H1 (cell line): Measurements from ENCODE around the gene KRT14. TPM values are rescaled to one million over a fixed set of nuclear protein-coding genes. Genes with fewer than 3 reads are reported as not detected.

Source experiments
- CTCF ChIA-PET: fragments of 300-600 bp; sonication (Branson Sonifier 250); formaldehyde crosslinking; loops from one replicate; lab custom pipeline; 2021; ENCODE audit not compliant: partially characterized antibody; lab: Charles Lee
- POLR2A ChIA-PET: fragments of 300-600 bp; sonication (Branson Sonifier 250); formaldehyde crosslinking; loops from one replicate; lab custom pipeline; 2021; ENCODE audit warnings: inconsistent platforms; ENCODE audit not compliant: partially characterized antibody; lab: Charles Lee
- DNase-seq, 2 experiments: peaks; one replicate each; pipeline versions ENCODE4 v3.0.0 to v3.0.0-alpha.2; 2010 to 2022; ENCODE audit warnings: low spot score in 2 of 2, low read depth in 1 of 2, mixed read lengths in 1 of 2
- FAIRE-seq: peaks from 2 replicates; lab custom pipeline; 2011; peaks lifted over from hg19 to GRCh38; lab: Jason Lieb, UNC
- H2AFZ ChIP-seq: 2 replicates; pipeline ENCODE4 v1.8.1; 2012; ENCODE audit warnings: low read length, inconsistent platforms
- H2AK5ac ChIP-seq: 2 replicates; pipeline ENCODE4 v1.6.1; 2013; ENCODE audit warnings: low read depth, low read length
- H2BK120ac ChIP-seq: replicated peaks from 2 replicates; pipeline ENCODE3; 2013; ENCODE audit warnings: low read depth, low read length, inconsistent platforms
- H2BK12ac ChIP-seq: 2 replicates; pipeline ENCODE4 v1.6.1; 2013; ENCODE audit warnings: low read depth, low read length
- H2BK15ac ChIP-seq: 2 replicates; pipeline ENCODE4 v1.6.1; 2013; ENCODE audit warnings: low read length
- H2BK20ac ChIP-seq: 2 replicates; pipeline ENCODE4 v1.6.1; 2013; ENCODE audit warnings: low read length
- H2BK5ac ChIP-seq: 2 replicates; pipeline ENCODE4 v1.6.1; 2013; ENCODE audit warnings: low read depth, low read length
- H3K14ac ChIP-seq: 2 replicates; pipeline ENCODE4 v1.6.1; 2013; ENCODE audit warnings: inconsistent platforms; ENCODE audit not compliant: insufficient read length
- H3K18ac ChIP-seq: 2 replicates; pipeline ENCODE4 v1.6.1; 2013; ENCODE audit warnings: low read length; ENCODE audit errors: extremely low read depth
- H3K23ac ChIP-seq: 2 replicates; pipeline ENCODE4 v1.6.1; 2013; ENCODE audit warnings: inconsistent platforms; ENCODE audit not compliant: insufficient read length
- H3K23me2 ChIP-seq: 2 replicates; pipeline ENCODE4 v1.6.1; 2013; ENCODE audit warnings: low read depth, low read length
- H3K27ac ChIP-seq: 2 replicates; pipeline ENCODE4 v1.6.1; 2011; ENCODE audit warnings: low read depth, low read length, inconsistent platforms
- H3K27me3 ChIP-seq, 4 experiments: replicated peaks in 1 of 4; 1 replicate in 1 of 4; 2 replicates in 3 of 4; pipeline versions ENCODE4 v1.6.1 to v1.8.1; 2011 to 2013; ENCODE audit warnings: low read length in 3 of 4, mild to moderate bottlenecking in 3 of 4, inconsistent platforms in 2 of 4, mixed read lengths in 2 of 4, moderate library complexity in 1 of 4; ENCODE audit not compliant: control insufficient read depth in 3 of 4, insufficient read depth in 3 of 4; ENCODE audit errors: extremely low read depth in 1 of 4
- H3K36me3 ChIP-seq, 4 experiments: 2 replicates each; pipeline versions ENCODE4 v1.6.1 to v1.8.1; 2011 to 2013; ENCODE audit warnings: mild to moderate bottlenecking in 4 of 4, low read length in 3 of 4, moderate library complexity in 2 of 4, control low read depth in 1 of 4, inconsistent platforms in 1 of 4; ENCODE audit not compliant: insufficient read depth in 4 of 4, control insufficient read depth in 2 of 4
- H3K4ac ChIP-seq: replicated peaks from 2 replicates; pipeline ENCODE3; 2013; ENCODE audit warnings: low read length, low read depth, mixed read lengths, inconsistent platforms; ENCODE audit not compliant: insufficient read length
- H3K4me1 ChIP-seq, 4 experiments: replicated peaks in 1 of 4; 1 replicate in 1 of 4; 2 replicates in 3 of 4; pipeline versions ENCODE4 v1.6.1 to v1.8.1; 2011 to 2013; ENCODE audit warnings: low read length in 3 of 4, inconsistent platforms in 2 of 4, mixed read lengths in 1 of 4; ENCODE audit not compliant: insufficient read depth in 4 of 4, control insufficient read depth in 3 of 4
- H3K4me2 ChIP-seq, 2 experiments: 2 replicates each; pipeline versions ENCODE4 v1.6.1 to v1.8.1; 2011 to 2013; ENCODE audit warnings: low read depth in 2 of 2, low read length in 2 of 2, control low read depth in 1 of 2, inconsistent platforms in 1 of 2, mild to moderate bottlenecking in 1 of 2; ENCODE audit not compliant: insufficient read depth in 1 of 2
- H3K4me3 ChIP-seq, 4 experiments: fragments of 200-600, 300-600 bp in 1 of 4; sonication (generic), shearing (Covaris generic), sonication (Bioruptor Twin) in 1 of 4; 2 replicates each; pipeline versions ENCODE4 v1.5.1 to v1.8.1; 2011 to 2016; ENCODE audit warnings: low read length in 4 of 4, low read depth in 3 of 4, control low read depth in 2 of 4, inconsistent platforms in 2 of 4, mild to moderate bottlenecking in 2 of 4, mixed read lengths in 1 of 4, moderate library complexity in 1 of 4; ENCODE audit not compliant: insufficient read depth in 2 of 4; ENCODE audit errors: extremely low read depth in 1 of 4
- H3K56ac ChIP-seq: replicated peaks from 2 replicates; pipeline ENCODE3; 2013; ENCODE audit warnings: low read depth, mild to moderate bottlenecking, mixed read lengths, low read length, inconsistent platforms; ENCODE audit not compliant: insufficient read length
- H3K79me1 ChIP-seq: 2 replicates; pipeline ENCODE4 v1.6.1; 2013; ENCODE audit warnings: low read depth, low read length, control low read depth
- H3K79me2 ChIP-seq, 2 experiments: 2 replicates each; pipeline versions ENCODE4 v1.6.1 to v1.8.1; 2012 to 2013; ENCODE audit warnings: low read length in 2 of 2, mild to moderate bottlenecking in 2 of 2, inconsistent platforms in 1 of 2; ENCODE audit not compliant: insufficient read depth in 2 of 2, control insufficient read depth in 1 of 2
- H3K9ac ChIP-seq, 4 experiments: replicated peaks in 1 of 4; 1 replicate in 1 of 4; 2 replicates in 3 of 4; pipeline versions ENCODE4 v1.6.1 to v1.8.1; 2011 to 2013; ENCODE audit warnings: low read depth in 3 of 4, low read length in 3 of 4, control low read depth in 2 of 4, mild to moderate bottlenecking in 2 of 4, moderate library complexity in 2 of 4, inconsistent platforms in 1 of 4; ENCODE audit errors: extremely low read depth in 1 of 4
- H3K9me3 ChIP-seq, 2 experiments: 2 replicates each; pipeline versions ENCODE4 v1.6.1 to v1.8.1; 2012 to 2013; ENCODE audit warnings: mild to moderate bottlenecking in 2 of 2, moderate library complexity in 2 of 2, control low read depth in 1 of 2, inconsistent platforms in 1 of 2, low read depth in 1 of 2, low read length in 1 of 2, mixed read lengths in 1 of 2; ENCODE audit not compliant: insufficient read depth in 2 of 2
- H4K20me1 ChIP-seq, 2 experiments: replicated peaks in 1 of 2; 2 replicates each; pipeline versions ENCODE3 to v1.8.1; 2011 to 2013; ENCODE audit warnings: inconsistent platforms in 2 of 2, low read length in 2 of 2, mild to moderate bottlenecking in 1 of 2; ENCODE audit not compliant: insufficient read depth in 2 of 2, control insufficient read depth in 1 of 2
- H4K5ac ChIP-seq: 2 replicates; pipeline ENCODE4 v1.6.1; 2013; ENCODE audit warnings: low read length, low read depth, mixed read lengths, inconsistent platforms; ENCODE audit not compliant: insufficient read length
- H4K8ac ChIP-seq: 2 replicates; pipeline ENCODE4 v1.8.0; 2013; ENCODE audit warnings: mild to moderate bottlenecking, moderate library complexity, low read length, inconsistent platforms; ENCODE audit not compliant: insufficient read depth; ENCODE audit errors: extremely low read depth
- H4K91ac ChIP-seq: replicated peaks from 2 replicates; pipeline ENCODE3; 2013; ENCODE audit warnings: low read length, mixed read lengths, inconsistent platforms; ENCODE audit not compliant: insufficient read length
- WGBS, 2 experiments: shearing (Covaris generic) in 1 of 2; methylation state at CpG; one replicate each; pipeline versions ENCODE4 v1.1.6 to v1.1.7; 2013 to 2015; ENCODE audit warnings: low lambda C conversion rate in 2 of 2, mixed read lengths in 2 of 2, inconsistent platforms in 1 of 2, low coverage in 1 of 2, missing lambda C conversion rate in 1 of 2; ENCODE audit not compliant: insufficient replicate concordance in 2 of 2, insufficient coverage in 1 of 2, insufficient read length in 1 of 2; ENCODE audit errors: extremely low coverage in 1 of 2, missing lambda C conversion rate in 1 of 2; 5-methylcytosine and 5-hydroxymethylcytosine counted together
- polyA plus RNA-seq, 7 experiments: library from polyadenylated mRNA; depleted of rRNA in 3 of 7; stranded (reverse) in 5 of 7; unstranded in 2 of 7; fragments of >200 nt in 5 of 7; fragments of 200-250 nt in 2 of 7; gene quantifications; 1 replicate in 5 of 7; 2 replicates in 1 of 7; 4 replicates in 1 of 7; pipeline versions ENCODE4 v1.2.1 to v1.2.3, GENCODE V29; 2011 to 2013; ENCODE audit warnings: missing spikeins in 2 of 7, mixed read lengths in 2 of 7
- total RNA-seq: library from RNA; stranded (reverse); fragmentation: NEBNext Ultra II Directional; extraction: Animal tissue kit (Norgen Biotek cat#: 25700); gene quantifications from 2 replicates; pipeline ENCODE4 v1.2.1, GENCODE V29; 2021
- TF ChIP-seq, protein P1 (sequence below): IDR thresholded peaks from 2 replicates; pipeline ENCODE4 v1.6.1; 2011; ENCODE audit warnings: low read depth, mild to moderate bottlenecking, low read length; ENCODE audit not compliant: insufficient read depth

The KRT14 gene
- total and polyA plus RNA-seq, 2 of the 8 experiments (the other 6 are each of a cell fraction or from before 2014, with no cell fraction given) = 0.35 TPM; not detected in 1

DNA sequence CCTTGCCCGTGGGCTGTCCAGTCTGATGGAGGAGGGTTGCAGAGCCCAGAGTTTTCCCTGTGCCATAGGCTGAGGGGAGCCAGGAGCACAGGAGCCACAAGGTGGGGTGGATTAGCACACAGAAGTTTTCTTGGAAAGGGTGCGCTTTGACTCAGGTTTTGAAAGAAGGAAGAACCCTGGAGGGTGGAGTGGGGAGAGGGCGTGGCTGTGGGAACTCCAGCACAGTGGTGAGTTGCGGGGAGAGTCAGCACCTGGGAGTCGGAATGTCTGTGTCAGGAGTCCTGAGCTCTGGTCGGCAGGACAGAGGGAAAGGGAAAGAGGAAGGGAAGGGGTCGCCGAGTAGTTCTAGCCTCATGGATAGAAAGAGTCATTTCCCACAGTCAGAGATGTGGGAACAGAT is 8.9 kb upstream of the KRT14 start:
- Histone ChIP-seq H4K91ac (no peak overlapping the region), H2BK5ac (no peak overlapping the region), H3K4ac (no peak overlapping the region), H3K27ac (no peak overlapping the region), H3K14ac (no peak overlapping the region), H3K36me3 (no peaks in the 10 kb centered on the region), H3K23ac (no peak overlapping the region), H3K79me1 (no peaks in the 10 kb centered on the region), H3K79me2 (no peaks in the 10 kb centered on the region), H2AK5ac (no peak overlapping the region), H4K8ac (no peak overlapping the region; the same call in 1 of the 2 replicates), H4K5ac (no peak overlapping the region), H2BK120ac (no peak overlapping the region), H3K23me2 (peaks cover 19% of the 10 kb centered on the region; the same call in 1 of the 2 replicates), H2BK15ac (no peak overlapping the region), H3K9me3 (no peaks in the 10 kb centered on the region), H3K4me1 (no peaks in the 10 kb centered on the region), H4K20me1 (peaks cover 0 to 2% of the 10 kb centered on the region in 2 experiments), H3K18ac (no peak overlapping the region), H2BK12ac (no peak overlapping the region), H3K4me2 (no peak overlapping the region), H2AFZ (no peak overlapping the region), H3K56ac (no peak overlapping the region), H3K9ac (no peak overlapping the region), H3K4me3 (no peak overlapping the region), H3K27me3 (no peaks in the 10 kb centered on the region), H2BK20ac (no peak overlapping the region)
- FAIRE-seq (no peak), DNase-seq (no peak)
- ChIA-PET POLR2A (interaction anchor here (1.4 to 1.9 kb wide), 2 partner anchors 67 to 93 kb away, joined by 5 to 7 read pairs; partner anchors contain the start of genes EIF1 and KRT19), CTCF (interaction anchor here (1.0 to 5.6 kb wide), 8 partner anchors 14 to 71 kb away, joined by 3 to 26 read pairs (median 6); partner anchors contain the start of gene KRT17)
- 91% methylated on average over 8 of the region's 8 CpGs; no CpG with 5 or more reads in 1 of the 2 experiments for WGBS, 2 experiments
- TF ChIP-seq, protein P1, sequence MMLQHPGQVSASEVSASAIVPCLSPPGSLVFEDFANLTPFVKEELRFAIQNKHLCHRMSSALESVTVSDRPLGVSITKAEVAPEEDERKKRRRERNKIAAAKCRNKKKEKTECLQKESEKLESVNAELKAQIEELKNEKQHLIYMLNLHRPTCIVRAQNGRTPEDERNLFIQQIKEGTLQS = no peak
